ENCODE data around the gene ZWILCH.

- TF ChIP-seq CTCF (IDR thresholded peaks at IDR 0.05; ENCODE audit: extremely low read depth in 1 of 2, insufficient read depth in 1 of 2, low read depth in 1 of 2, low read length in 2 of 2) (no peak), POLR2A (IDR thresholded peaks at IDR 0.05; ENCODE audit: low read depth, low read length) (no peak), EZH2 (IDR thresholded peaks at IDR 0.05; ENCODE audit: borderline replicate concordance, low read depth, low read length, severe bottlenecking) (no peak), MYC (IDR thresholded peaks at IDR 0.05; ENCODE audit: low read depth, low read length) (no peak), MAX (IDR thresholded peaks at IDR 0.05; ENCODE audit: insufficient read depth, insufficient read length) (no peak), POLR2AphosphoS5 (IDR thresholded peaks at IDR 0.05; ENCODE audit: insufficient read depth, low read depth, low read length) (no peak), JUN (IDR thresholded peaks at IDR 0.05; ENCODE audit: borderline replicate concordance, insufficient read depth, insufficient read length, low read depth) (no peak)
Measured at GRCh38 chr15:66555685-66556084, 50.6 kb downstream of the ZWILCH start.

All from endothelial cell of umbilical vein (primary cell).